Tibial nerve (tissue), 4 donors: ENCODE results near the gene ARMC7. TPM values are rescaled to one million over a fixed set of nuclear protein-coding genes. Genes with fewer than 3 reads are reported as not detected.
A peak's percentile ranks its signal among the peaks of the same experiment; 100 is the strongest.

Experiments
- DNase-seq, 2 donors: peaks; one replicate each; pipeline ENCODE4 v3.0.0-alpha.2; 2019; ENCODE audit warnings: low spot score in 2 of 2
- H3K27ac ChIP-seq, 4 donors: fragments of 200-600 bp; sonication (generic) in 3 of 4; one replicate each; pipeline ENCODE4 v1.5.1; 2017 to 2019; ENCODE audit warnings: mild to moderate bottlenecking in 1 of 4
- H3K27me3 ChIP-seq, 2 donors: fragments of 200-600 bp; sonication (generic) in 1 of 2; one replicate each; pipeline versions ENCODE4 v1.5.1 to v1.6.0; 2017 to 2019
- H3K36me3 ChIP-seq, 3 donors: fragments of 200-600 bp; sonication (generic); one replicate each; pipeline ENCODE4 v1.5.1; 2018 to 2019
- H3K4me1 ChIP-seq, 4 donors: fragments of 200-600 bp; sonication (generic) in 3 of 4; one replicate each; pipeline ENCODE4 v1.5.1; 2017 to 2019
- H3K4me3 ChIP-seq, 4 donors: fragments of 200-600 bp; sonication (generic) in 3 of 4; one replicate each; pipeline ENCODE4 v1.5.1; 2017 to 2019; ENCODE audit warnings: mild to moderate bottlenecking in 1 of 4, moderate library complexity in 1 of 4
- H3K9me3 ChIP-seq, 4 donors: fragments of 200-600 bp; sonication (generic) in 3 of 4; one replicate each; pipeline ENCODE4 v1.5.1; 2017 to 2019
- EP300 ChIP-seq, 2 donors: sonication (generic); formaldehyde crosslinking; IDR thresholded peaks; one replicate each; pipeline ENCODE4 v1.6.1; 2017; ENCODE audit warnings: antibody characterized with exemption in 2 of 2, mild to moderate bottlenecking in 1 of 2
- POLR2A ChIP-seq, 2 donors: fragments of 450-650 bp; IDR thresholded peaks; one replicate each; pipeline ENCODE4 v1.6.1; 2017; ENCODE audit warnings: antibody characterized with exemption in 2 of 2, mild to moderate bottlenecking in 2 of 2, moderate library complexity in 2 of 2
- WGBS, 2 donors: methylation state at CpG; one replicate each; pipeline ENCODE4 v1.1.5; 2018; 5-methylcytosine and 5-hydroxymethylcytosine counted together
- total RNA-seq, 4 donors: library from RNA; depleted of rRNA; stranded (reverse); fragments of >200 nt; gene quantifications; one replicate each; pipeline ENCODE4 v1.1.0, GENCODE V29; 2016
- TF ChIP-seq, protein P1 (sequence below), 5 experiments: fragments of 200-600 bp in 3 of 5; fragments of 450-650 bp in 2 of 5; sonication (generic) in 3 of 5; IDR thresholded peaks; one replicate each; pipeline ENCODE4 v1.5.1; 2016 to 2019; ENCODE audit warnings: antibody characterized with exemption in 5 of 5, mild to moderate bottlenecking in 3 of 5, moderate library complexity in 2 of 5

ARMC7 gene
- total RNA-seq, 4 donors from 2014 or later = 4.2 to 12.0 (median 8.3) TPM

DNA sequence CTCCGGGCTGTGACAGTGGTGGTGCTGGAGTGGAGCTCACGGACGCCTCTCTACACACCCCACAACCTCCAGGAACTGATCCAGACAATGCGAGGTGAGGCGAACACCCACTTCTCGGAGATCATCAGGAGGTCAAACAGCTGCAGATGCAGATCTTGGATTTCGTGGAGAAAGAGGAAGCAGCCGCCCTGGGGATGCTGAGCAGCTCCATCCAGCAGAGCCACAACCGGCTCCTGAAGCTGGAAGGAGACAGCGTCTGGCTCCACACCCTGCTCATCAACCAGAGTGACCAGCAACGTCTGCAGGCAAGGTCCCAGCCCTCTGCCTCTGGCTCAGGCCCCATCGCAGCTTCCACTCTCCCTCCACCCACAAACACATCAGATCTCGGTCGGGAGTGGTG, 35.2 kb upstream of the ARMC7 start:
- H3K4me3 ChIP-seq = no peak overlapping the region
- H3K27me3 ChIP-seq = no peaks in the 10 kb centered on the region
- peaks cover 0 to 33% (median 21%) of the 10 kb centered on the region in 4 donors for H3K4me1 ChIP-seq
- TF ChIP-seq, protein P1, sequence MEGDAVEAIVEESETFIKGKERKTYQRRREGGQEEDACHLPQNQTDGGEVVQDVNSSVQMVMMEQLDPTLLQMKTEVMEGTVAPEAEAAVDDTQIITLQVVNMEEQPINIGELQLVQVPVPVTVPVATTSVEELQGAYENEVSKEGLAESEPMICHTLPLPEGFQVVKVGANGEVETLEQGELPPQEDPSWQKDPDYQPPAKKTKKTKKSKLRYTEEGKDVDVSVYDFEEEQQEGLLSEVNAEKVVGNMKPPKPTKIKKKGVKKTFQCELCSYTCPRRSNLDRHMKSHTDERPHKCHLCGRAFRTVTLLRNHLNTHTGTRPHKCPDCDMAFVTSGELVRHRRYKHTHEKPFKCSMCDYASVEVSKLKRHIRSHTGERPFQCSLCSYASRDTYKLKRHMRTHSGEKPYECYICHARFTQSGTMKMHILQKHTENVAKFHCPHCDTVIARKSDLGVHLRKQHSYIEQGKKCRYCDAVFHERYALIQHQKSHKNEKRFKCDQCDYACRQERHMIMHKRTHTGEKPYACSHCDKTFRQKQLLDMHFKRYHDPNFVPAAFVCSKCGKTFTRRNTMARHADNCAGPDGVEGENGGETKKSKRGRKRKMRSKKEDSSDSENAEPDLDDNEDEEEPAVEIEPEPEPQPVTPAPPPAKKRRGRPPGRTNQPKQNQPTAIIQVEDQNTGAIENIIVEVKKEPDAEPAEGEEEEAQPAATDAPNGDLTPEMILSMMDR (IDR thresholded peaks at IDR 0.05) = no peak
- TF ChIP-seq EP300 (IDR thresholded peaks at IDR 0.05) = no peak
- no peak for TF ChIP-seq POLR2A (IDR thresholded peaks at IDR 0.05)
- H3K27ac ChIP-seq = no peak overlapping the region
- WGBS, 2 donors = 64 to 66% methylated on average over 14 of the region's 14 CpGs
- no peaks in the 10 kb centered on the region for H3K9me3 ChIP-seq
- DNase-seq = no peak
- no peaks in the 10 kb centered on the region for H3K36me3 ChIP-seq

DNA sequence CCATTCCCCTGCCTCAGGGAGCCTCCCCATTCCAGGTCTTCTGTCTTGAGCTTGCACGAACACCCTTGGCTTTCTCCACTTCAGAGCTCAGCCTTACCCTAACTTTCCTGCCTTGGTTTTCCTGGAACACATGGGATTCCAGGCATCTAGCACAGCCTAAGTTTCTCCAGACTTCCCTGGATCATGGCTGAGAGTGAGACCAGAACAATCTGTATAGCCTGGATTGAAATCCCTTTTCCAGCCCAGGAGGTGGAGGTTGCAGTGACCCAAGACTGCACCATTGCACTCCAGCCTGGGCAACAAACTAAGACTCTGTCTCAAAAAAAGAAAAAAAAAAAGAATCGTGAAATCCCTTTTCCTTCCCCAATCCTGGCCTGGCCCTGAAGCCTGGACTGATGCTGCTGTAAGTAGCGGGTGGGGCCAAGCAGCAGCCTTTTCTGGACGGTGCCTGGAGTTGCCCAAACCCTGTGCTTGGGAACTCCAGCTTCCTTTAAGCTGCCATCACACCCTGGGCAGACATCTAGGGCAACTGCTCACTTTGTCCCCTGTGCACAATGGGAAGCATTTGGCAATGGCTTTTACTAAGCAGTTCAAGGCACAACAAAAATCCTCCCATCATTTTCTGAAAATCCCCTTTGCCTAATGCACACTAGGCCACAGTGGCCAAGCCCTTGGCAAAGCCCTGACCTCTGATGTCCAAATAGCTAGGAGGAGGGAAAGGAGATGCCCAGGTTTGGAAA, 34.0 kb upstream of the ARMC7 start:
- no peak for DNase-seq
- WGBS, 2 donors = 47 to 54% methylated on average over 4 of the region's 4 CpGs
- H3K4me1 ChIP-seq = peaks cover 0 to 40% (median 26%) of the 10 kb centered on the region in 4 donors
- TF ChIP-seq POLR2A (IDR thresholded peaks at IDR 0.05) (no peak), EP300 (IDR thresholded peaks at IDR 0.05) (no peak)
- TF ChIP-seq, protein P1 (IDR thresholded peaks at IDR 0.05) = no peak
- no peaks in the 10 kb centered on the region for H3K27me3 ChIP-seq
- no peaks in the 10 kb centered on the region for H3K9me3 ChIP-seq
- no peaks in the 10 kb centered on the region for H3K36me3 ChIP-seq
- H3K4me3 ChIP-seq = no peak overlapping the region
- H3K27ac ChIP-seq = peak overlapping the region in 1 of 4 donors; percentile 6

DNA sequence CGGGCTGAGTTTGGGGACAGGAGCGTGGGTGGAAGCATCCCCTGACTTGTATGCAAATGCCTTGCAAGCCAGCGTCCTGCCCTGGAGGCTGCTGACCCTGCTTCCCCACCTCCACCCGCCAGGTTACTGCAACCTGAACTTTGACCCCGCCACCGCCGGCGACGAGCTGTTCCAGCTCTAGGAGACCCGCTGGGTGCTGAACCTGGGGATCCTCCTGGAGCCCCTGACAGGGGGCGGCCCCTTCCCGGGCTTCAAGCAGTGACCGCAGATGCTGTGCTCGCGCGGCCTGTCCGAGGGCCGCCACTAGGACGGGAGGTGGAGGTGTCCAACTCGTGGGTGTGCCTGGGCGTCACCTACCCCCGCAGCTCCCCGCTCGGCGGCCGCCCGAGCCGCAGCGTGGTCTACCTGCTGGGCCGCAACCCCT, 32.7 kb upstream of the ARMC7 start:
- TF ChIP-seq, protein P1 (IDR thresholded peaks at IDR 0.05) = no peak
- no peak for TF ChIP-seq EP300 (IDR thresholded peaks at IDR 0.05)
- TF ChIP-seq POLR2A (IDR thresholded peaks at IDR 0.05) = no peak
- H3K27ac ChIP-seq = peak overlapping the region in 3 of 4 donors; percentile 39 to 75 (median 72)
- H3K36me3 ChIP-seq = no peaks in the 10 kb centered on the region
- H3K9me3 ChIP-seq = no peaks in the 10 kb centered on the region
- DNase-seq = no peak
- peaks cover 0 to 43% (median 26%) of the 10 kb centered on the region in 4 donors for H3K4me1 ChIP-seq
- H3K4me3 ChIP-seq = peak overlapping the region; percentile 23 to 51 (median 39)
- WGBS, 2 donors = 57 to 58% methylated on average over 10 to 26 of the region's 30 CpGs
- H3K27me3 ChIP-seq = no peaks in the 10 kb centered on the region

GRCh38 chr17:75077496-75078283, 32.1 kb upstream of the ARMC7 start:
- H3K4me1 ChIP-seq = peaks cover 0 to 43% (median 26%) of the 10 kb centered on the region in 4 donors
- peak overlapping the region; percentile 23 to 51 (median 39) for H3K4me3 ChIP-seq
- H3K36me3 ChIP-seq = no peaks in the 10 kb centered on the region
- no peaks in the 10 kb centered on the region for H3K27me3 ChIP-seq
- TF ChIP-seq, protein P1 (IDR thresholded peaks at IDR 0.05) = peak in 3 of 5 experiments; percentile 11 to 27 (median 12)
- TF ChIP-seq POLR2A (IDR thresholded peaks at IDR 0.05) = no peak
- no peak for DNase-seq
- H3K27ac ChIP-seq = peak overlapping the region; percentile 39 to 75 (median 56)
- WGBS, 2 donors = 20 to 28% methylated on average over 26 to 51 of the region's 53 CpGs
- no peaks in the 10 kb centered on the region for H3K9me3 ChIP-seq
